MM.1S (cell line): ENCODE data around the gene DAB2IP.

Experiments used
- CTCF ChIP-seq: fragments of 300-600 bp; sonication (generic); IDR thresholded peaks from 2 replicates; pipeline ENCODE4 v1.5.1; 2016; ENCODE audit warnings: antibody characterized with exemption, low read length, mixed read lengths
- EZH2 ChIP-seq: fragments of 300-600 bp; sonication (generic); optimal IDR thresholded peaks from 2 replicates; pipeline ENCODE3; 2017; ENCODE audit warnings: low read depth, mild to moderate bottlenecking, antibody characterized with exemption, low read length, mixed read lengths

GRCh38 chr9:121690316-121690715 lies 38.9 kb downstream of the DAB2IP start:
- TF ChIP-seq EZH2 (no peak), CTCF (no peak)
